Breast epithelium (tissue), 3 donors: ENCODE data around the gene NLRP9.

Source experiments
- CTCF ChIP-seq, 3 donors: fragments of 450-650 bp; IDR thresholded peaks; one replicate each; pipeline ENCODE4 v1.5.1; 2016 to 2017; ENCODE audit warnings: antibody characterized with exemption in 3 of 3, mild to moderate bottlenecking in 3 of 3, moderate library complexity in 3 of 3
- POLR2AphosphoS5 ChIP-seq, 3 donors: sonication (generic); formaldehyde crosslinking; IDR thresholded peaks; one replicate each; pipeline ENCODE4 v1.6.1; 2017; ENCODE audit warnings: antibody characterized with exemption in 3 of 3

GRCh38 chr19:55680339-55681130, 57.7 kb downstream of the NLRP9 start:
- TF ChIP-seq POLR2AphosphoS5 (IDR thresholded peaks at IDR 0.05): no peak
- TF ChIP-seq CTCF (IDR thresholded peaks at IDR 0.05): no peak
